HepG2 (cell line): ENCODE results near the gene DCAF4. TPM values are rescaled to one million over a fixed set of nuclear protein-coding genes. Genes with fewer than 3 reads are reported as not detected.

Source experiments
- ATAC-seq: fragments of 200-7000 bp; cut with Tn5 transposase; 3 replicates; pipeline ENCODE4 v1.9.1; 2020; ENCODE audit warnings: mild to moderate bottlenecking, moderate library complexity
- BruUV-seq: library from RNA; stranded (reverse); fragments of 400-500 nt; replicated peaks from 2 replicates; lab custom pipeline; 2021; lab: Mats Ljungman, UMichigan
- CTCF ChIA-PET: fragments of 300-600 bp; formaldehyde crosslinking; extraction: SDS; loops from one replicate; lab custom pipeline; 2021; ENCODE audit warnings: low total read pairs, inconsistent platforms, low intra/inter-chr PET ratio; lab: Yijun Ruan, JAX
- POLR2A ChIA-PET: fragments of 350-600 bp; sonication (Branson Sonifier 250); formaldehyde crosslinking; loops from one replicate; lab custom pipeline; 2020; ENCODE audit warnings: antibody characterized with exemption, inconsistent platforms; lab: Yijun Ruan, JAX
- DNase-seq: peaks from one replicate; pipeline ENCODE4 v3.0.0-alpha.2; 2015; ENCODE audit warnings: low spot score
- FAIRE-seq: peaks from 3 replicates; lab custom pipeline; 2011; peaks lifted over from hg19 to GRCh38; lab: Jason Lieb, UNC
- H2AFZ ChIP-seq: one replicate; pipeline ENCODE4 v1.6.1; 2011; ENCODE audit warnings: low read length, inconsistent platforms
- H3K27ac ChIP-seq: fragments of 300-600 bp; 3 replicates; pipeline ENCODE4 v1.8.0; 2011; ENCODE audit warnings: mixed run types, mild to moderate bottlenecking, mixed read lengths, low read length, inconsistent platforms; ENCODE audit not compliant: insufficient read depth; ENCODE audit errors: extremely low read length
- H3K27me3 ChIP-seq, 2 experiments: fragments of 200-600 bp in 1 of 2; 2 replicates in 1 of 2; 3 replicates in 1 of 2; pipeline versions ENCODE4 v1.6.0 to v1.8.0; 2011; ENCODE audit warnings: low read length in 2 of 2, mild to moderate bottlenecking in 2 of 2, moderate library complexity in 2 of 2, inconsistent platforms in 1 of 2; ENCODE audit not compliant: insufficient read depth in 2 of 2, control insufficient read depth in 1 of 2
- H3K36me3 ChIP-seq, 2 experiments: fragments of 200-600 bp in 1 of 2; replicated peaks in 1 of 2; 2 replicates in 1 of 2; 3 replicates in 1 of 2; pipeline versions ENCODE4 v1.5.1 to v1.8.0; 2011; ENCODE audit warnings: low read length in 2 of 2, inconsistent platforms in 1 of 2; ENCODE audit not compliant: insufficient read depth in 2 of 2, control insufficient read depth in 1 of 2
- H3K4me1 ChIP-seq: 2 replicates; pipeline ENCODE4 v1.5.1; 2012; ENCODE audit warnings: low read length, inconsistent platforms; ENCODE audit not compliant: insufficient read depth
- H3K4me2 ChIP-seq: 2 replicates; pipeline ENCODE4 v1.6.0; 2011; ENCODE audit warnings: low read depth, low read length, inconsistent platforms
- H3K4me3 ChIP-seq, 3 experiments: fragments of 200-600 bp in 1 of 3; sonication (generic), shearing (Covaris generic) in 1 of 3; replicated peaks in 1 of 3; 2 replicates each; pipeline ENCODE4 v1.5.1; 2011 to 2016; ENCODE audit warnings: low read length in 3 of 3, inconsistent platforms in 2 of 3, low read depth in 2 of 3, mild to moderate bottlenecking in 2 of 3, control low read depth in 1 of 3, mixed read lengths in 1 of 3; ENCODE audit not compliant: insufficient read depth in 1 of 3
- H3K79me2 ChIP-seq: one replicate; pipeline ENCODE4 v1.6.1; 2011; ENCODE audit warnings: low read length, inconsistent platforms; ENCODE audit not compliant: insufficient read depth
- H3K9ac ChIP-seq: 2 replicates; pipeline ENCODE4 v1.6.0; 2011; ENCODE audit warnings: mild to moderate bottlenecking, low read depth, low read length, inconsistent platforms; ENCODE audit not compliant: insufficient read depth
- H3K9me3 ChIP-seq: 2 replicates; pipeline ENCODE4 v1.5.1; 2012; ENCODE audit warnings: mild to moderate bottlenecking, low read length
- H4K20me1 ChIP-seq: 2 replicates; pipeline ENCODE4 v1.6.0; 2011; ENCODE audit warnings: inconsistent platforms, mild to moderate bottlenecking, low read length, moderate library complexity; ENCODE audit not compliant: insufficient read depth
- BHLHE40 ChIP-seq: IDR thresholded peaks from 2 replicates; pipeline ENCODE4 v1.6.1; 2011; ENCODE audit warnings: low read length, improper control_type of control experiment
- NFIC ChIP-seq: IDR thresholded peaks from 2 replicates; pipeline ENCODE4 v1.6.1; 2012; ENCODE audit warnings: mild to moderate bottlenecking, low read length, inconsistent platforms
- NFKBIZ ChIP-seq: IDR thresholded peaks from 2 replicates; pipeline ENCODE4 v1.6.1; 2018; ENCODE audit warnings: missing genetic modification reagents, missing compliant biosample characterization
- SRSF4 ChIP-seq: fragments of 200-400 bp; formaldehyde crosslinking; IDR thresholded peaks from one replicate; pipeline ENCODE4 v1.6.1; 2018; ENCODE audit warnings: mild to moderate bottlenecking, low read depth, low read length, moderate library complexity; ENCODE audit not compliant: poor library complexity, severe bottlenecking
- ZBTB3 ChIP-seq: sonication (generic); formaldehyde crosslinking; IDR thresholded peaks from 2 replicates; pipeline ENCODE4 v1.4.0; 2020; ENCODE audit warnings: low read depth, mild to moderate bottlenecking, moderate library complexity, missing genetic modification reagents, borderline replicate concordance
- ZBTB8A ChIP-seq: sonication (generic); formaldehyde crosslinking; IDR thresholded peaks from 2 replicates; pipeline ENCODE4 v1.4.0; 2020; ENCODE audit warnings: mild to moderate bottlenecking, low read depth, missing genetic modification reagents, borderline replicate concordance
- ZSCAN29 ChIP-seq: sonication (generic); formaldehyde crosslinking; conservative IDR thresholded peaks from 2 replicates; pipeline ENCODE4 v1.4.0; 2020; ENCODE audit warnings: mild to moderate bottlenecking, missing genetic modification reagents
- WGBS: methylation state at CpG from one replicate; pipeline ENCODE4 v1.1.6; 2017; ENCODE audit warnings: low lambda C conversion rate; 5-methylcytosine and 5-hydroxymethylcytosine counted together
- in situ Hi-C: cut with HindIII; loops from 2 replicates; pipeline ENCODE4 v1.10.0; 2017; ENCODE audit warnings: low pct_unique_long_range_greater_than_20kb; ENCODE audit not compliant: extremely low pct_ligation_motif_present
- intact Hi-C: fragments of 100-400 bp; cut with micrococcal nuclease; formaldehyde crosslinking; loops from one replicate; pipeline ENCODE4 v1.10.0; 2022; ENCODE audit not compliant: unreplicated experiment
- polyA plus RNA-seq, 8 experiments: library from polyadenylated mRNA; depleted of rRNA in 3 of 8; stranded (reverse) in 7 of 8; unstranded in 1 of 8; fragments of >200 nt; fragmentation: Illumina TruSeq in 4 of 8; extraction: Trizol in 4 of 8; gene quantifications; 2 replicates each; pipeline versions ENCODE4 v1.2.1 to v1.2.3, GENCODE V29; 2011 to 2016; ENCODE audit warnings: low read depth in 4 of 8, missing spikeins in 1 of 8, mixed read lengths in 1 of 8; ENCODE audit not compliant: insufficient read depth in 1 of 8
- total RNA-seq, 5 experiments: library from RNA; depleted of rRNA; stranded (reverse); fragments of >200 nt; fragmentation: Illumina TruSeq; extraction: Trizol; gene quantifications; 2 replicates each; pipeline ENCODE4 v1.2.3, GENCODE V29; 2016; ENCODE audit warnings: low read depth in 1 of 5
- TF ChIP-seq, protein P1 (sequence below): sonication (generic); formaldehyde crosslinking; IDR thresholded peaks from 2 replicates; pipeline ENCODE4 v1.4.0; 2020; ENCODE audit warnings: mild to moderate bottlenecking, missing genetic modification reagents
- TF ChIP-seq, protein P2 (sequence below): sonication (generic); formaldehyde crosslinking; IDR thresholded peaks from 2 replicates; pipeline ENCODE4 v1.4.0; 2020; ENCODE audit warnings: missing genetic modification reagents, borderline replicate concordance
- TF ChIP-seq, protein P3 (sequence below): sonication (generic); formaldehyde crosslinking; IDR thresholded peaks from 2 replicates; pipeline ENCODE4 v1.8.1; 2023; ENCODE audit warnings: mild to moderate bottlenecking, missing genetic modification reagents
- TF ChIP-seq, protein P4 (sequence below): sonication (generic); formaldehyde crosslinking; IDR thresholded peaks from 2 replicates; pipeline ENCODE4 v1.4.0; 2020; ENCODE audit warnings: low read depth, mild to moderate bottlenecking, missing genetic modification reagents

DCAF4 gene
- total and polyA plus RNA-seq, 2 of the 13 experiments (the other 11 are each of a cell fraction or from before 2014, with no cell fraction given), result 18.8 to 21.1 TPM

DNA sequence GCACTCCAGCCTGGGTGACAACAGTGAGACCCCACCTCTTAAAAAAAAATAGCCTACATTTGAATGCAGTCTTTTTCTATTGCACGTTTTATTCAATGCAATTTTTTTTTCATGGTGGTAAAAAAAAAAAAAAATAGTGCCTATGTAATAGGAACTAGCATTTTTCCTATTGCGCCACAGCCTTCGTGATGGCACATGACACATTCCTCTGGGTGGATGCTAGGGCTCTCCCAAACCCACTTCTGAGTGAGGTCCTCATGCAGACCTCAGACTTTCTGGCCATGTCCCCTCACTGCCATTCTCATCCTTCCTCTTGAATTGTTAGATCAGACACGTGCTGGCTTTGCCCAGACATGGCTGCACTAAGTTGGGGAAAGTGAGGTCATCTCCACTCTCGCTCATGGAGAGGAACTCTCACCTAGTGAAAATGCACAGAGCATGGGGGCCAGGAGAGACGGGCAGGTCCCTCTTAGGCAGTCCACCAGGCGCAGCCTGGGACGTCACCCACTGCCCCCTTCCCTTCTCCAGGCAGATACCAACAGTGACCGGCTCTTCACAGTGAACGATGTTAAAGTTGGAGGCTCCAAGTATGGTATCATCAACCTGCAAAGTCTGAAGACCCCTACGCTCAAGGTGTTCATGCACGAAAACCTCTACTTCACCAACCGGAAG is 19.2 kb downstream of the DCAF4 start (continued):
- TF ChIP-seq, protein P1, sequence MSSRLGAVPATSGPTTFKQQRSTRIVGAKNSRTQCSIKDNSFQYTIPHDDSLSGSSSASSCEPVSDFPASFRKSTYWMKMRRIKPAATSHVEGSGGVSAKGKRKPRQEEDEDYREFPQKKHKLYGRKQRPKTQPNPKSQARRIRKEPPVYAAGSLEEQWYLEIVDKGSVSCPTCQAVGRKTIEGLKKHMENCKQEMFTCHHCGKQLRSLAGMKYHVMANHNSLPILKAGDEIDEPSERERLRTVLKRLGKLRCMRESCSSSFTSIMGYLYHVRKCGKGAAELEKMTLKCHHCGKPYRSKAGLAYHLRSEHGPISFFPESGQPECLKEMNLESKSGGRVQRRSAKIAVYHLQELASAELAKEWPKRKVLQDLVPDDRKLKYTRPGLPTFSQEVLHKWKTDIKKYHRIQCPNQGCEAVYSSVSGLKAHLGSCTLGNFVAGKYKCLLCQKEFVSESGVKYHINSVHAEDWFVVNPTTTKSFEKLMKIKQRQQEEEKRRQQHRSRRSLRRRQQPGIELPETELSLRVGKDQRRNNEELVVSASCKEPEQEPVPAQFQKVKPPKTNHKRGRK, result no peak
- TF ChIP-seq NFIC (no peak), ZSCAN29 (CRISPR knock-in tag) (no peak), NFKBIZ (CRISPR knock-in tag) (no peak)
- TF ChIP-seq, all 625 proteins: peak for 0

DNA sequence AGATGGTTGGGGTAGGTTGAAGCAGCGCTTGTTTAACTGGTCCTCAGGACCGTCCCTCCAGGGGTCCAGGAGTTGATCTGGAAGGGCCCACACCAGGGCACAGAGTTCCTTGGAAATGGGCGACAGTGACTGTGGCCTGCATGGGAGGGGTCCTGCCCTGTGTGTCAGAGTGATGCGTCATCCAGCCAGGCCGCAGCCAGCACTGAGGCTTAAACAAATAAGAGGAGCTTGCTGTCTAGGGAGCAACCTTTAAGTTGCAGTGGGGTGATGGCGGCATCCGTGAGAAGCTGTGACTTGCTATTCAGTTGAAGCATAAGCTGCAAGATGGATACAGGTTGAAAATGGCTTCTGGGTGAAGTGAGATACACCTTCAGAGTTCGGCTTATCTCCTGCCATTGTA is 20.2 kb downstream of the DCAF4 start:
- no peaks in the 10 kb centered on the region for H3K79me2 ChIP-seq
- ChIA-PET POLR2A (no interaction called here), CTCF (no interaction called here)
- no TSS peak for BruUV-seq
- no peak overlapping the region for H2AFZ ChIP-seq
- no peak for DNase-seq
- H3K36me3 ChIP-seq, result peaks cover 18 to 56% of the 10 kb centered on the region in 2 experiments; a peak in 4 of 5 replicates
- no peaks in the 10 kb centered on the region for H3K27me3 ChIP-seq
- ATAC-seq, result no peak
- H4K20me1 ChIP-seq, result no peaks in the 10 kb centered on the region
- 96% methylated on average over 7 of the region's 8 CpGs for WGBS
- no peaks in the 10 kb centered on the region for H3K4me1 ChIP-seq
- H3K4me3 ChIP-seq, result no peak overlapping the region
- no peaks in the 10 kb centered on the region for H3K9me3 ChIP-seq
- no peak overlapping the region for H3K9ac ChIP-seq
- no peak overlapping the region for H3K27ac ChIP-seq
- no peak for FAIRE-seq
- in situ Hi-C loops (loop anchor here (5.0 kb wide), 1 partner anchor 434 kb away; no protein-coding TSS in a partner anchor), intact Hi-C loops (no loop called here)
- no peak overlapping the region for H3K4me2 ChIP-seq
- TF ChIP-seq SRSF4 (no peak), BHLHE40 (no peak), ZBTB8A (CRISPR knock-in tag) (no peak), ZBTB3 (CRISPR knock-in tag) (no peak)
- TF ChIP-seq, protein P2, sequence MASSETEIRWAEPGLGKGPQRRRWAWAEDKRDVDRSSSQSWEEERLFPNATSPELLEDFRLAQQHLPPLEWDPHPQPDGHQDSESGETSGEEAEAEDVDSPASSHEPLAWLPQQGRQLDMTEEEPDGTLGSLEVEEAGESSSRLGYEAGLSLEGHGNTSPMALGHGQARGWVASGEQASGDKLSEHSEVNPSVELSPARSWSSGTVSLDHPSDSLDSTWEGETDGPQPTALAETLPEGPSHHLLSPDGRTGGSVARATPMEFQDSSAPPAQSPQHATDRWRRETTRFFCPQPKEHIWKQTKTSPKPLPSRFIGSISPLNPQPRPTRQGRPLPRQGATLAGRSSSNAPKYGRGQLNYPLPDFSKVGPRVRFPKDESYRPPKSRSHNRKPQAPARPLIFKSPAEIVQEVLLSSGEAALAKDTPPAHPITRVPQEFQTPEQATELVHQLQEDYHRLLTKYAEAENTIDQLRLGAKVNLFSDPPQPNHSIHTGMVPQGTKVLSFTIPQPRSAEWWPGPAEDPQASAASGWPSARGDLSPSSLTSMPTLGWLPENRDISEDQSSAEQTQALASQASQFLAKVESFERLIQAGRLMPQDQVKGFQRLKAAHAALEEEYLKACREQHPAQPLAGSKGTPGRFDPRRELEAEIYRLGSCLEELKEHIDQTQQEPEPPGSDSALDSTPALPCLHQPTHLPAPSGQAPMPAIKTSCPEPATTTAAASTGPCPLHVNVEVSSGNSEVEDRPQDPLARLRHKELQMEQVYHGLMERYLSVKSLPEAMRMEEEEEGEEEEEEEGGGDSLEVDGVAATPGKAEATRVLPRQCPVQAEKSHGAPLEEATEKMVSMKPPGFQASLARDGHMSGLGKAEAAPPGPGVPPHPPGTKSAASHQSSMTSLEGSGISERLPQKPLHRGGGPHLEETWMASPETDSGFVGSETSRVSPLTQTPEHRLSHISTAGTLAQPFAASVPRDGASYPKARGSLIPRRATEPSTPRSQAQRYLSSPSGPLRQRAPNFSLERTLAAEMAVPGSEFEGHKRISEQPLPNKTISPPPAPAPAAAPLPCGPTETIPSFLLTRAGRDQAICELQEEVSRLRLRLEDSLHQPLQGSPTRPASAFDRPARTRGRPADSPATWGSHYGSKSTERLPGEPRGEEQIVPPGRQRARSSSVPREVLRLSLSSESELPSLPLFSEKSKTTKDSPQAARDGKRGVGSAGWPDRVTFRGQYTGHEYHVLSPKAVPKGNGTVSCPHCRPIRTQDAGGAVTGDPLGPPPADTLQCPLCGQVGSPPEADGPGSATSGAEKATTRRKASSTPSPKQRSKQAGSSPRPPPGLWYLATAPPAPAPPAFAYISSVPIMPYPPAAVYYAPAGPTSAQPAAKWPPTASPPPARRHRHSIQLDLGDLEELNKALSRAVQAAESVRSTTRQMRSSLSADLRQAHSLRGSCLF (CRISPR knock-in tag), result no peak
- TF ChIP-seq, protein P3, sequence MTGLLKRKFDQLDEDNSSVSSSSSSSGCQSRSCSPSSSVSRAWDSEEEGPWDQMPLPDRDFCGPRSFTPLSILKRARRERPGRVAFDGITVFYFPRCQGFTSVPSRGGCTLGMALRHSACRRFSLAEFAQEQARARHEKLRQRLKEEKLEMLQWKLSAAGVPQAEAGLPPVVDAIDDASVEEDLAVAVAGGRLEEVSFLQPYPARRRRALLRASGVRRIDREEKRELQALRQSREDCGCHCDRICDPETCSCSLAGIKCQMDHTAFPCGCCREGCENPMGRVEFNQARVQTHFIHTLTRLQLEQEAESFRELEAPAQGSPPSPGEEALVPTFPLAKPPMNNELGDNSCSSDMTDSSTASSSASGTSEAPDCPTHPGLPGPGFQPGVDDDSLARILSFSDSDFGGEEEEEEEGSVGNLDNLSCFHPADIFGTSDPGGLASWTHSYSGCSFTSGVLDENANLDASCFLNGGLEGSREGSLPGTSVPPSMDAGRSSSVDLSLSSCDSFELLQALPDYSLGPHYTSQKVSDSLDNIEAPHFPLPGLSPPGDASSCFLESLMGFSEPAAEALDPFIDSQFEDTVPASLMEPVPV (CRISPR knock-in tag), result no peak
- TF ChIP-seq, protein P4, sequence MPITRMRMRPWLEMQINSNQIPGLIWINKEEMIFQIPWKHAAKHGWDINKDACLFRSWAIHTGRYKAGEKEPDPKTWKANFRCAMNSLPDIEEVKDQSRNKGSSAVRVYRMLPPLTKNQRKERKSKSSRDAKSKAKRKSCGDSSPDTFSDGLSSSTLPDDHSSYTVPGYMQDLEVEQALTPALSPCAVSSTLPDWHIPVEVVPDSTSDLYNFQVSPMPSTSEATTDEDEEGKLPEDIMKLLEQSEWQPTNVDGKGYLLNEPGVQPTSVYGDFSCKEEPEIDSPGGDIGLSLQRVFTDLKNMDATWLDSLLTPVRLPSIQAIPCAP (CRISPR knock-in tag), result no peak
